ENCODE data around the gene TBX2. TPM values are rescaled to one million over a fixed set of nuclear protein-coding genes. Genes with fewer than 3 reads are reported as not detected.
A peak's percentile ranks its signal among the peaks of the same experiment; 100 is the strongest.

The TBX2 gene
- total RNA-seq, 1 experiment from 2014 or later: not detected

GRCh38 chr17:61458421-61459141 is 58.9 kb downstream of the TBX2 start:
- H3K23ac ChIP-seq (ENCODE audit: insufficient read length, low read depth, low read length): no peak overlapping the region
- no peak overlapping the region for H3K56ac ChIP-seq (ENCODE audit: insufficient read length, low read depth, low read length)
- no peaks in the 10 kb centered on the region for H3K23me2 ChIP-seq (ENCODE audit: insufficient read length, low read depth, low read length, poor library complexity, severe bottlenecking)
- H3T11ph ChIP-seq (ENCODE audit: low read length): no peak overlapping the region
- no peak overlapping the region for H3K27ac ChIP-seq (ENCODE audit: insufficient read length, low read depth, low read length)
- Mint-ChIP-seq H3K27ac (no peak overlapping the region), H3K27me3 (ENCODE audit: low read depth) (peaks cover 99% of the 10 kb centered on the region), H3K4me1 (peaks cover 28 to 54% of the 10 kb centered on the region in 2 experiments), H3K9me3 (peaks cover 7 to 11% of the 10 kb centered on the region in 2 experiments), H3K36me3 (ENCODE audit: insufficient read depth in 1 of 3, low read depth in 3 of 3) (peaks cover 0 to 2% (median 1%) of the 10 kb centered on the region in 3 experiments; a peak in 2 of 7 replicates), H3K4me3 (peak overlapping the region; percentile 1 to 74; a peak in 3 of 5 replicates)
- no peak overlapping the region for H3K9ac ChIP-seq (ENCODE audit: extremely low read depth, insufficient read length, low read length)
- H2BK15ac ChIP-seq (ENCODE audit: low read depth, low read length): no peak overlapping the region
- no peak overlapping the region for H3K4ac ChIP-seq (ENCODE audit: low read depth, low read length)
- H2AK5ac ChIP-seq (ENCODE audit: insufficient read length, low read length): no peak overlapping the region
- no peak overlapping the region for H2BK5ac ChIP-seq (ENCODE audit: insufficient read length, low read length)
- H3K9me3 ChIP-seq (ENCODE audit: control insufficient read depth, low read depth, low read length): no peaks in the 10 kb centered on the region
- H3K4me2 ChIP-seq (ENCODE audit: insufficient read depth, insufficient read length, low read length): peak overlapping the region; percentile 3
- no peak overlapping the region for H4K5ac ChIP-seq (ENCODE audit: insufficient read length, low read depth, low read length)
- H2BK120ac ChIP-seq (ENCODE audit: low read depth, low read length, poor library complexity, severe bottlenecking): no peak overlapping the region
- no peak overlapping the region for H2AFZ ChIP-seq (ENCODE audit: low read length)
- no peaks in the 10 kb centered on the region for H3K79me2 ChIP-seq (ENCODE audit: insufficient read depth, low read length)
- H3K14ac ChIP-seq (ENCODE audit: insufficient read depth, low read length): no peak overlapping the region
- no peak overlapping the region for H2BK12ac ChIP-seq (ENCODE audit: insufficient read length, low read depth, low read length)
- no peak overlapping the region for H4K91ac ChIP-seq (ENCODE audit: insufficient read length, low read depth, low read length)
- no peaks in the 10 kb centered on the region; the same call in 1 of the 2 replicates for H3K4me1 ChIP-seq (ENCODE audit: insufficient read depth, low read length)
- H2BK20ac ChIP-seq (ENCODE audit: low read depth, low read length, poor library complexity, severe bottlenecking): no peak overlapping the region
- H3K79me1 ChIP-seq (ENCODE audit: insufficient read depth, low read depth, low read length, poor library complexity, severe bottlenecking): no peaks in the 10 kb centered on the region
- H3K18ac ChIP-seq (ENCODE audit: insufficient read length, low read depth, low read length): no peak overlapping the region
- TF ChIP-seq CTCF (conservative IDR thresholded peaks at IDR 0.05): no peak
- WGBS (ENCODE audit: extremely low coverage, insufficient read length, low lambda C conversion rate): no CpG with 5 or more reads among the region's 5 CpGs
- peaks cover 100% of the 10 kb centered on the region for H3K27me3 ChIP-seq (ENCODE audit: insufficient read depth, low read length)
- peaks cover 2% of the 10 kb centered on the region for H4K20me1 ChIP-seq (ENCODE audit: control insufficient read depth, insufficient read depth, insufficient read length)
- DNase-seq: peak; percentile 31
- no peak overlapping the region for H4K8ac ChIP-seq (replicated peaks; ENCODE audit: insufficient read length, low read depth, low read length)

Other genes with a start within 250 kb of the TBX2 start
- not detected in 2 replicates for gene TBX4, start 52.6 kb downstream of the TBX2 start, total RNA-seq (2021)
- gene NACA2, start 191.4 kb downstream of the TBX2 start, total RNA-seq (2021): not detected in 2 replicates

All from H9 (cell line).